HG03103 (cell line): ENCODE data around the gene TTLL11.
"Not testable (repeated sequence)": the region's sequence is repeated elsewhere in the genome, so short reads cannot be mapped to it uniquely, and the experiment has no call there.

Experiments
- ATAC-seq: cut with Tn5 transposase; IDR thresholded peaks from one replicate; pipeline ENCODE4 v1.9.1; 2021; ENCODE audit warnings: low read depth; ENCODE audit not compliant: unreplicated experiment

Gene TTLL11

DNA sequence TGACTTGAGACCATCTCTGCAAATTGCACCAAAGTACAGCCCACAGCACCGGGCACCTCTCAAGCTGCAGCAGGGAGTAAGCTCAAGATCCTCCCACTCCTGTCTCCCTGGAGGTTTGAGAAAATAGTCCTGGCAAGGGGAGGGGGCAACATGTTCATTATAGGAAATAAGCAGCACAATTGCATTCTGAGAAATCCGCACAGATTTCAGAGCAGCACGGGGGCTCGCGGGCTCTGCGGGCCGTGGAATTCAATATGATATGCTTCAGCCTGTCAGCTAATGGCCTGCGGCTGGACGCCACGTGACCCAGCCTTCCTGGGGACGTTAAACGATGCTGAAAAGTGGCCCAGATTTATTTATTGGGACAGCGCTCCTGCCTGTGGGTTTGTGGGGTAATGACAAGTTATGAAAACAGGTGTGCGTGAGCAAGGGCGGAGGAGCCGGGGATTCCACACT is 285.3 kb downstream of the TTLL11 start:
- no peak for ATAC-seq

GRCh38 chr9:121807069-121807822 is 285.9 kb downstream of the TTLL11 start:
- ATAC-seq, result no peak

GRCh38 chr9:121802753-121803152 is 290.4 kb downstream of the TTLL11 start:
- ATAC-seq, result no peak

- ATAC-seq, result no peak
Observed at GRCh38 chr9:121801579-121801978, 291.5 kb downstream of the TTLL11 start.

- ATAC-seq, result no peak
Observed at GRCh38 chr9:121800376-121800775, 292.7 kb downstream of the TTLL11 start.

DNA sequence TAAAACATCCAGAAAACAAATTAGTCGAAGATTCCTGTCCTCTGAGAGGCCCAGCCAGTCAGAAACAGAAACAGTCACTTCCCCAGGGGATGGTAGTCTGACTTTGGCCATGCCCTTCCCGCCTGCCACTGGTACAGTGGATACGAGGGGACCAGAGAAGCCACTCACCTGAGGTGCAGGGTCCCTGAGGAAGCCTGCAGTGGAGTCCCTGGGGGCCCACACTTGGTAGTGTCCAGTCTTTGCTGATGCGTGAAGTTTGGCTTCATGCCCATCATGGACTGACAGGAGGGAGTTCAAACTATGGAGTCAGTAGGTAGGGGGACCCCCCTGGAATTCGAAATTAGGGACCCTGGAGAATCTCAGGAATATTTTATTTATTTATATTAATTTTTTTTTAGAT is 294.2 kb downstream of the TTLL11 start:
- ATAC-seq, result no peak

DNA sequence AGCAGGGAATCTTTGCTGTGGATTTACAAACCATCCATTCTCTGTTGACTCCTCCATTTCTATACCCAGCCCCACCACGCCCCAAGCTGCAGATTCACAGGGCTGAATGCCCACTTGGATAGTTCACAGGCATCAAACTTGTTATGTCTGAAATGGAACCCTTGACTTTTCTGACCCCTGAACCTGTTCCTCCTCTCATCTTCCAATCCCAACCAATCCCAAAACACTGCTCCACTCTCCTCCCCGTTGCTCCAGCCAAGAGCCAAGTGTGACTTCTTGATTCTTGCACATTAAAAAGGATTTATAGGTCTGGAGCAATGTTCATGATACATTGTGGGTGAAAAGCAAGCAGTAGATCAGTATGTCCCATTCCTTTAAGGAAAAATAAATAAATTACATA is 296.0 kb downstream of the TTLL11 start:
- ATAC-seq, result no peak

GRCh38 chr9:121794334-121794733 is 298.8 kb downstream of the TTLL11 start:
- not testable (repeated sequence) for ATAC-seq

DNA sequence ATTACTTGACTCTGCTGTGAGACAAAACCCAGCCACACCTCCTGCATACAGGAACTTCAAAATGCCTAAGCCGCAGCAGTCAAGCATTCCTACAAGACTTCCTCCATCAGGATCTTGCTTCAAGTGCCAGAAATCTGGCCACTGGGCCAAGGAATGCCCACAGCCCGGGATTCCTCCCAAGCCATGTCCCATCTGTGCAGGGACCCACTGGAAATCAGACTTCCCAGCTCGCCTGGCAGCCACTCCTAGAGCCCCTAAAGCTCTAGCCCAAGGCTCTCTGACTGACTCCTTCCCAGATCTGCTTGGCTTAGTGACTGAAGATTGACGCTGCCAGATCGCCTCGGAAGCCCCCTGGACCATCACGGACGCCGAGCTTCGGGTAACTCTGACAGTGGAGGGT is 300.6 kb downstream of the TTLL11 start:
- ATAC-seq, result not testable (repeated sequence)

GRCh38 chr9:121790841-121791240 is 302.3 kb downstream of the TTLL11 start:
- no peak for ATAC-seq

DNA sequence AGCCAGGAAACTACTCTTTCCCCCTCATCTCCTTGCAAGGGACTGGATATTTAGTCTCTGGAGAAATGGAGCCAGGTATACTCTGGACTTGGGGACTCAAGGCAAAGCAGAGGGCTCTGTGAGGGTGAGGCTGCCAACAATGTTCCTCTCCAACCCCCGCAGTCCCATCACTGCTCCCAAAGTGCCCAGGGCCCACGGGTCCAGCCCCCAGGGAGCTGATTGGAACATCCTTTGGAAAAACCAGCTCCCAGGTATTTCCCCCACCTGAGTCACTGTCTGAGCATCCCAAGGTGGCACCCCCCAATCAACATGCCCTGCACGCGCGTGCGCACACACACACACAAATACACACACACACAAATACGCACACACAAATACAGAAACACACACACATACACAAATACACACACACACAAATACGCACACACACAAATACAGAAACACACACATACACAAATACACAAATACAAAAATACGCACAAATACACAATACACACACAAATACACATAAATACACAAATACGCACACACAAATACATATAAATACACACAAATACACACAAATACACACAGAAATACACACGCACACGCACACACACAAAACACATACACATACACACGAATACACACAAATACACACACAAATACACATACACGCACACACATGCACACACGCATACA is 304.3 kb downstream of the TTLL11 start:
- no peak for ATAC-seq

GRCh38 chr9:121786998-121787422 is 306.1 kb downstream of the TTLL11 start:
- ATAC-seq, result no peak

GRCh38 chr9:121786543-121786948 is 306.6 kb downstream of the TTLL11 start:
- ATAC-seq, result no peak

DNA sequence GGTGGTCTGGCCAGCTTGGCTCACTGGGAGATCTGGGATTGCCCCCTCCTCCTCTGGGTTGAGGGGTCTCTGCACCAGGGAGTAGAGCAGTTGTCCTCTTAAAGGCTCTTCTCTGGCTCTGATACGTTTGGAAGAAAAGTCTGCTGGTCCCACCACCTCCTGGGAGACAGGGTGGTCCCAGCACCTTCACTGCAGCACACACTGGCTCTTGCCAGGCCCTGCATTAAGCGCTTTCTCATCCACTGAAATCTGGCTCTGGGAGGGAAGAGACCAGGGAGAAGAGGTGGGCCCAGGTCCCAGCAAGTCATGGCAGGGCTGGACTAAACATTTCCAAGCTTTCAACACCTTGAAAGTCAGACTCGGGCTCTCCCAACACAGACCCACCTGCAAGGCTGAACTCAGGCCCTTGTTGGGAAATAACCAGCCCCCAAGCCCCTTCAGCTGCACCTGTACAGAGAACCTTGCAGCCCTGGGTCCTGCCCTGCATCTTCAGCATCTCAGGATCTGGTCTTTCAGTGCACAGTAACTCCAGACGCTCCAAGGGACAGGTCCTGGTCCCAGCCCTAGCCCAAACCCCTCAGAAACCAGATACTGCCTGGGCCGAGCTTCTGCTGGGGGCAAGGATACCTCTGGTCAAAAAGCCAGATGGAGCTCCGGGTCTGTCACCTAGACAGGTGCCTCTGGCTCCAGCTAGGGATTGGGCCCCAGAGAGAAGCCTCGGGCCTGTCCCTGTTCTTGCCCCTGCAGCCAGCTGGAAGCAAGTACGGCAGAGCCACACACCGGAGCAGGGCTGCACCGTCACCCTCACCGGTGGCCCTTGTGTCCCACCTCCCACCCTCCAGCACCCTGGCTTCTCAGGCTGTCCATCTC is 307.2 kb downstream of the TTLL11 start:
- no peak for ATAC-seq

DNA sequence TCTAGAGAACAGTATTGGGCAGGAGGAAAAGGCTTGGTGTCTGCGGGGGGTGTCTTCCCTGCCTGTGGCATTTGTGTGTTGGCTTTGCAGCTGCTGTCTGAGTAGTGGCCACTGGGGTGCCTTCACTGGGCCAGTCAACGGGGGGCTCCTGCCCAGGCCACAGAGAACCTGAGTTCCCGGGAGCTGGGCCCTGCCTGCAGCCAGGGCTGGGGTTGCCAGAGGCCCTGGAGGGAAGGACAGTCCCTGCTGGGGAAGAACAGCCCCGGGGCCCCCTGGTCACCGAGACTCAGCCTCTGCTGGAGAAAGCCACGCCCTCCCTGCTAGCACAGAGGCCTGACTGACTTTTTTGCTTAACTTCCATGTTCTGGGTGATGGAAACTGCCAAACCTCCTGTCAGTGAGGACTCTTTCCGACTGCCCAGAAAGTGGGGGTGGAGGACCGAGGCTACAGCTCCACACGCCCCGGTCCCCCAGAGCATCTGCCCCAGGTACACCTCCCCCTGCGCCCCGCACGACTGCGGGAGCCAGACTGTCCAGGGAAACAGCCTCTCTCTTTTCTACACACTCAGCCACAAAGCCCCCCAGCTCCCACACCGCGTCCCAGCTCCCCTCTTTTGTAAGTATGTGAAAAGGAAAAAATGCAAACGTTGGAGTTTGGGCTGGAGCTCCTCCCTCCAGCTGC is 308.2 kb downstream of the TTLL11 start:
- ATAC-seq, result no peak

GRCh38 chr9:121783521-121784507 is 309.3 kb downstream of the TTLL11 start:
- ATAC-seq, result no peak

- ATAC-seq, result no peak
Observed at GRCh38 chr9:121783111-121783510, 310.0 kb downstream of the TTLL11 start.

DNA sequence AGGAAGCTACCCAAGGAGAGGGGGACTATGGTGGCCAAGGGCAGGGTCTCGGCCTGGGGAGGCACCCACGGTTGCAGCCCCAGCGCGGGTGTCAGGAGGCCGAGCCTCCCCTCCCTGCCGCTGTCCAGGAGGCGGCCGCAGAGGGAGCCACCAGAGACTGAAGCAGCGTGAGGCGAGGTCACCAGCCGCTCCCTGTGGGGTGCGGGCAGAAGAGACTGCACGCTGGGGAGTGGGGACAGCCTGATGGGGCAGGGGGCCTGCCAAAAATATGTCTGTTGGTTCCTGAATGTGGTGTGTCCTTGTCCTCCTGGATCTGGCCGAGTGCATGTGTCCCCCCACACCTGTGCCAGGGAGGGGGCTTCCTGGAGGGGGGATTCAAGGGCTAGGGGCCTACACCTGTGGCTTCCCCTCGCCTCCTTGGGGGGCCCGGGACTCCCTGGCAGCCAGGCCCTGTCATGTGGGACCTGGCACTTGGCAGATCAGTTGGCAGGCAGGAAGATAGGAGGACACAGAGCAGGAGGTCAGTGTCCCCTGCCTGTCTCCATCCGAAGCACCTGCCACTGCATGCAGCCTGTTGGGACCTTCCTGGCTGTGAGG is 310.5 kb downstream of the TTLL11 start:
- ATAC-seq, result no peak
